B cell (primary cell): Measurements from ENCODE around the gene JMJD1C. TPM values are rescaled to one million over a fixed set of nuclear protein-coding genes. Genes with fewer than 3 reads are reported as not detected.

Experiments
- ATAC-seq: fragments of 200-7000 bp; cut with Tn5 transposase; one replicate; pipeline ENCODE4 v1.10.0; 2021; ENCODE audit warnings: low read depth, mild to moderate bottlenecking, moderate number of reproducible peaks, moderate library complexity
- CTCF ChIA-PET: fragments of 350-600 bp; sonication (Branson Sonifier 250); formaldehyde crosslinking; loops from one replicate; lab custom pipeline; 2021; ENCODE audit warnings: antibody characterized with exemption, inconsistent platforms; lab: Charles Lee
- POLR2A ChIA-PET: fragments of 350-600 bp; sonication (Branson Sonifier 250); formaldehyde crosslinking; loops from one replicate; lab custom pipeline; 2021; ENCODE audit warnings: antibody characterized with exemption; lab: Charles Lee
- DNase-seq: peaks from one replicate; pipeline ENCODE4 v3.0.0; 2013
- H2AFZ ChIP-seq: 2 replicates; pipeline ENCODE4 v1.6.1; 2012; ENCODE audit warnings: mild to moderate bottlenecking, low read depth, low read length; ENCODE audit not compliant: insufficient read depth, poor library complexity, severe bottlenecking
- H3K27ac ChIP-seq, 2 donors: 1 replicate in 1 of 2; 2 replicates in 1 of 2; pipeline ENCODE4 v1.5.1; 2012 to 2013; ENCODE audit warnings: low read length in 2 of 2, mild to moderate bottlenecking in 2 of 2, moderate library complexity in 1 of 2
- H3K27me3 ChIP-seq, 4 experiments: fragments of 200-600 bp in 1 of 4; sonication (generic) in 1 of 4; replicated peaks in 1 of 4; 1 replicate in 2 of 4; 2 replicates in 2 of 4; pipeline versions ENCODE4 v1.6.1 to v1.7.0; 2013 to 2016; ENCODE audit warnings: low read length in 3 of 4, mild to moderate bottlenecking in 2 of 4, mixed read lengths in 1 of 4, moderate library complexity in 1 of 4; ENCODE audit not compliant: insufficient read depth in 4 of 4, control insufficient read depth in 3 of 4; ENCODE audit errors: control extremely low read depth in 1 of 4
- H3K36me3 ChIP-seq, 2 experiments: replicated peaks in 1 of 2; 1 replicate in 1 of 2; 2 replicates in 1 of 2; pipeline versions ENCODE4 v1.6.1 to v1.7.1; 2013; ENCODE audit warnings: low read length in 1 of 2; ENCODE audit not compliant: insufficient read depth in 2 of 2, control insufficient read depth in 1 of 2; ENCODE audit errors: control extremely low read depth in 1 of 2, extremely low read depth in 1 of 2
- H3K4me1 ChIP-seq, 2 donors: fragments of 200-600 bp in 1 of 2; sonication (generic) in 1 of 2; 1 replicate in 1 of 2; 2 replicates in 1 of 2; pipeline versions ENCODE4 v1.5.1 to v1.6.1; 2013 to 2017; ENCODE audit warnings: low read length in 2 of 2; ENCODE audit not compliant: control insufficient read depth in 2 of 2, insufficient read depth in 2 of 2
- H3K4me2 ChIP-seq: replicated peaks from 2 replicates; pipeline ENCODE3; 2012; ENCODE audit warnings: mild to moderate bottlenecking, low read depth, low read length; ENCODE audit not compliant: poor library complexity, severe bottlenecking
- H3K4me3 ChIP-seq, 5 experiments: fragments of 200-600 bp in 1 of 5; sonication (generic) in 1 of 5; 1 replicate in 3 of 5; 2 replicates in 2 of 5; pipeline versions ENCODE4 v1.5.1 to v1.7.0; 2011 to 2016; ENCODE audit warnings: low read length in 4 of 5, mild to moderate bottlenecking in 4 of 5, low read depth in 2 of 5, control low read depth in 1 of 5, moderate library complexity in 1 of 5; ENCODE audit not compliant: insufficient read depth in 1 of 5; ENCODE audit errors: control extremely low read depth in 1 of 5, extremely low read depth in 1 of 5
- H3K79me2 ChIP-seq: fragments of 200-600 bp; sonication (generic); one replicate; pipeline ENCODE4 v1.6.0; 2016; ENCODE audit warnings: low read length; ENCODE audit not compliant: control insufficient read depth, insufficient read depth
- H3K9ac ChIP-seq: fragments of 200-600 bp; sonication (generic); 2 replicates; pipeline ENCODE4 v1.6.1; 2017; ENCODE audit warnings: mild to moderate bottlenecking, low read length, moderate library complexity
- H3K9me3 ChIP-seq, 3 donors: one replicate each; pipeline versions ENCODE4 v1.6.1 to v1.7.1; 2013; ENCODE audit warnings: low read length in 2 of 3; ENCODE audit not compliant: control insufficient read depth in 2 of 3, insufficient read depth in 1 of 3; ENCODE audit errors: control extremely low read depth in 1 of 3
- H4K20me1 ChIP-seq: 2 replicates; pipeline ENCODE4 v1.6.0; 2012; ENCODE audit warnings: mild to moderate bottlenecking, low read length; ENCODE audit not compliant: insufficient read depth, control insufficient read depth, poor library complexity, severe bottlenecking
- H3K27ac Mint-ChIP-seq: one replicate; pipeline ENCODE4 v1.8.0; 2021; ENCODE audit warnings: mixed read lengths
- H3K27me3 Mint-ChIP-seq: one replicate; pipeline ENCODE4 v1.8.0; 2021; ENCODE audit warnings: mixed read lengths
- H3K4me1 Mint-ChIP-seq: one replicate; pipeline ENCODE4 v1.8.0; 2021; ENCODE audit warnings: mixed read lengths
- H3K4me3 Mint-ChIP-seq: one replicate; pipeline ENCODE4 v1.8.0; 2021; ENCODE audit warnings: mixed read lengths
- H3K9me3 Mint-ChIP-seq: one replicate; pipeline ENCODE4 v1.8.0; 2022; ENCODE audit warnings: mixed read lengths; ENCODE audit not compliant: insufficient read depth
- EZH2 ChIP-seq: IDR thresholded peaks from 2 replicates; pipeline ENCODE4 v1.6.1; 2012; ENCODE audit warnings: borderline replicate concordance, low read depth, mild to moderate bottlenecking, moderate library complexity, low read length; ENCODE audit not compliant: insufficient read depth, poor library complexity, severe bottlenecking
- WGBS: methylation state at CpG from one replicate; pipeline ENCODE4 v1.1.5; 2013; ENCODE audit warnings: missing lambda C conversion rate; ENCODE audit not compliant: insufficient coverage; 5-methylcytosine and 5-hydroxymethylcytosine counted together
- intact Hi-C: fragments of 100-400 bp; cut with micrococcal nuclease; formaldehyde crosslinking; loops from one replicate; pipeline ENCODE4 v1.10.0; 2022
- polyA plus RNA-seq: library from polyadenylated mRNA; depleted of rRNA; stranded (reverse); fragments of >200 nt; gene quantifications from 2 replicates; pipeline ENCODE4 v1.2.3, GENCODE V29; 2012
- total RNA-seq, 2 donors: library from RNA; stranded (reverse); fragments of 120-200 nt in 1 of 2; gene quantifications; 1 replicate in 1 of 2; 2 replicates in 1 of 2; pipeline versions ENCODE4 v1.2.3 to v1.2.4, GENCODE V29; 2013 to 2022
- TF ChIP-seq, protein P1 (sequence below): fragments of 200-600 bp; IDR thresholded peaks from one replicate; pipeline ENCODE4 v1.8.0; 2022; ENCODE audit warnings: antibody characterized with exemption, mild to moderate bottlenecking

The JMJD1C gene
- total and polyA plus RNA-seq, 2 donors (not counting 1 experiment from before 2014, with no cell fraction given) = 81.8 to 235 TPM

DNA sequence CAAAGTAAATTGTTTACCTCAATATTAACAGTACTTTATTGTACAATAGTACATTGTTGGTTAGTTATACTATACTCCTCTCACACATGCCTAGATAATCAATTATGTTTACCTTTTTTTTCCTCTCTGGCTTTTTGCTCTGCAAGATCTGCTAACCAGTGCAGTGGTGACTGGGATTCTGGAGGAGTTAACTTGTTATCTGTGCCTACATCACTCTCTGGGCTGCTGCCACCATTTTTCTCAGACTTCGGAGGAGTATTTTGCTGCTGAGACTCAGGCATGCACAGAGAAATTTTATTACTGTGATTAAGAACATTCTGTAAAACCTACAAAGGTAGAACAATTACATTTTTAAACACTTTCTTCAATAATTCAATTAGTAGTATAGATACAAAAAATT is 273.0 kb downstream of the JMJD1C start:
- TF ChIP-seq, protein P1, sequence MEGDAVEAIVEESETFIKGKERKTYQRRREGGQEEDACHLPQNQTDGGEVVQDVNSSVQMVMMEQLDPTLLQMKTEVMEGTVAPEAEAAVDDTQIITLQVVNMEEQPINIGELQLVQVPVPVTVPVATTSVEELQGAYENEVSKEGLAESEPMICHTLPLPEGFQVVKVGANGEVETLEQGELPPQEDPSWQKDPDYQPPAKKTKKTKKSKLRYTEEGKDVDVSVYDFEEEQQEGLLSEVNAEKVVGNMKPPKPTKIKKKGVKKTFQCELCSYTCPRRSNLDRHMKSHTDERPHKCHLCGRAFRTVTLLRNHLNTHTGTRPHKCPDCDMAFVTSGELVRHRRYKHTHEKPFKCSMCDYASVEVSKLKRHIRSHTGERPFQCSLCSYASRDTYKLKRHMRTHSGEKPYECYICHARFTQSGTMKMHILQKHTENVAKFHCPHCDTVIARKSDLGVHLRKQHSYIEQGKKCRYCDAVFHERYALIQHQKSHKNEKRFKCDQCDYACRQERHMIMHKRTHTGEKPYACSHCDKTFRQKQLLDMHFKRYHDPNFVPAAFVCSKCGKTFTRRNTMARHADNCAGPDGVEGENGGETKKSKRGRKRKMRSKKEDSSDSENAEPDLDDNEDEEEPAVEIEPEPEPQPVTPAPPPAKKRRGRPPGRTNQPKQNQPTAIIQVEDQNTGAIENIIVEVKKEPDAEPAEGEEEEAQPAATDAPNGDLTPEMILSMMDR = no peak
- TF ChIP-seq EZH2 = no peak
- Mint-ChIP-seq H3K27ac (peak overlapping the region; percentile 62), H3K27me3 (no peaks in the 10 kb centered on the region), H3K4me1 (no peaks in the 10 kb centered on the region), H3K9me3 (no peaks in the 10 kb centered on the region), H3K4me3 (no peak overlapping the region)
- Histone ChIP-seq H2AFZ (no peak overlapping the region), H3K9ac (no peak overlapping the region), H3K4me2 (no peak overlapping the region), H3K4me1 (no peaks in the 10 kb centered on the region), H3K36me3 (peaks cover 23 to 89% of the 10 kb centered on the region in 2 experiments), H3K27ac (no peak overlapping the region), H3K4me3 (no peak overlapping the region), H3K79me2 (peaks cover 6% of the 10 kb centered on the region), H3K9me3 (no peaks in the 10 kb centered on the region), H3K27me3 (no peaks in the 10 kb centered on the region), H4K20me1 (no peaks in the 10 kb centered on the region)
- intact Hi-C loops = no loop called here
- POLR2A ChIA-PET = interaction anchor here (0.7 kb wide), 1 partner anchor 9 kb away, joined by 8 read pairs; no protein-coding TSS in a partner anchor
- WGBS = no CpG with 5 or more reads among the region's 1 CpG
- DNase-seq (no peak), ATAC-seq (no peak)
- CTCF ChIA-PET = no interaction called here

DNA sequence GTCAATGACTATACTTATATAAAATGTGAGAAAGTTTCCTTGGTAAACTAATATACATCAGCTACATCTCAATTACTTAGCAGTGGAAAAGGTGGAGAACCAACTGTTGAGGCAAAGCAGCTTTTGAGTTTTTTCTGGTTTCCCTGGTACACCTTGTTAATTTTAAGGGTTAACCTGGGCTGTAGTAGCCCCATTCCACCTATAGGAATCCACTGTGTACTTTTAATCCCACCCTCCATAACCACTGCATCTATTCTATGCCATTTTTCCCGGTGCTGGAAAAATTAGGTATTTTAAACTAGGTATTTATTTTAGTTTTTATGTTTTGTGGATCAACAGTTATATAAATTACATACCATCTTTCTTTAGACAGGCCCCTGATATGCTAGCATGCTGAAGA is 290.2 kb downstream of the JMJD1C start:
- ATAC-seq (no peak), DNase-seq (no peak)
- Mint-ChIP-seq H3K27me3 (no peaks in the 10 kb centered on the region), H3K9me3 (no peaks in the 10 kb centered on the region), H3K27ac (no peak overlapping the region), H3K4me1 (peaks cover 31% of the 10 kb centered on the region), H3K4me3 (no peak overlapping the region)
- POLR2A ChIA-PET = no interaction called here
- TF ChIP-seq EZH2 = no peak
- TF ChIP-seq, protein P1 = no peak
- H3K4me2 ChIP-seq = no peak overlapping the region
- H3K9me3 ChIP-seq = no peaks in the 10 kb centered on the region
- no peak overlapping the region for H3K9ac ChIP-seq
- H3K4me3 ChIP-seq = no peak overlapping the region
- peaks cover 6% of the 10 kb centered on the region for H4K20me1 ChIP-seq
- CTCF ChIA-PET = interaction anchor here (1.0 to 16.5 kb wide), 3 partner anchors 9 to 543 kb away, joined by 7 to 453 read pairs (median 11); no protein-coding TSS in a partner anchor
- no CpG with 5 or more reads among the region's 1 CpG for whole genome bisulfite sequencing
- H3K4me1 ChIP-seq = peaks cover 18 to 22% of the 10 kb centered on the region in 2 donors
- H3K27me3 ChIP-seq = no peaks in the 10 kb centered on the region
- peaks cover 11% of the 10 kb centered on the region for H3K79me2 ChIP-seq
- H3K36me3 ChIP-seq = peaks cover 14 to 67% of the 10 kb centered on the region in 2 experiments
- no peak overlapping the region for H2AFZ ChIP-seq
- intact Hi-C loops = no loop called here
- H3K27ac ChIP-seq = peak overlapping the region in 1 of 2 donors; percentile 25
